ENCODE measurements around the gene FARP1. TPM values are rescaled to one million over a fixed set of nuclear protein-coding genes. Genes with fewer than 3 reads are reported as not detected.

Gene FARP1
- polyA plus RNA-seq, 1 of the 3 experiments (the other 2 are of a cell fraction): 12.0 TPM

GRCh38 chr13:98272549-98272948 lies 129.7 kb downstream of the FARP1 start:
- WGBS (ENCODE audit: low lambda C conversion rate): 100% methylated on average over 1 of the region's 1 CpG
- CTCF ChIA-PET: interaction anchor here (0.5 kb wide), 1 partner anchor 11 kb away, joined by 3 read pairs; no protein-coding TSS in a partner anchor

GRCh38 chr13:98273067-98273823 lies 130.4 kb downstream of the FARP1 start:
- Histone ChIP-seq H4K20me1 (ENCODE audit: insufficient read depth) (no peaks in the 10 kb centered on the region; the same call in 1 of the 2 replicates), H3K4me2 (no peak overlapping the region), H3K4me1 (ENCODE audit: control insufficient read depth in 1 of 2, insufficient read depth in 2 of 2, low read depth in 1 of 2, low read length in 1 of 2) (peaks cover 8 to 24% of the 10 kb centered on the region in 2 experiments; a peak in 3 of 4 replicates), H3K4me3 (ENCODE audit: low read depth in 2 of 2, low read length in 1 of 2) (no peak overlapping the region), H3K27ac (ENCODE audit: low read depth in 2 of 2, low read length in 1 of 2) (no peak overlapping the region), H3K9ac (no peak overlapping the region), H3K9me2 (no peaks in the 10 kb centered on the region), H3F3A (replicated peaks; ENCODE audit: insufficient read depth) (peaks cover 3% of the 10 kb centered on the region), H3K36me3 (replicated peaks in 1 of 2; ENCODE audit: control insufficient read depth in 1 of 2, insufficient read depth in 2 of 2, low read length in 1 of 2) (no peaks in the 10 kb centered on the region), H3K9me3 (no peaks in the 10 kb centered on the region), H3K79me2 (ENCODE audit: insufficient read depth) (peaks cover 17% of the 10 kb centered on the region), H2AFZ (ENCODE audit: low read depth) (no peak overlapping the region), H3K27me3 (ENCODE audit: insufficient read depth) (no peaks in the 10 kb centered on the region)
- no peak for DNase-seq
- ChIA-PET CTCF (no interaction called here), POLR2A (no interaction called here)
- whole genome bisulfite sequencing (ENCODE audit: low lambda C conversion rate): 90% methylated on average over 9 of the region's 9 CpGs
- TF ChIP-seq, protein P1, sequence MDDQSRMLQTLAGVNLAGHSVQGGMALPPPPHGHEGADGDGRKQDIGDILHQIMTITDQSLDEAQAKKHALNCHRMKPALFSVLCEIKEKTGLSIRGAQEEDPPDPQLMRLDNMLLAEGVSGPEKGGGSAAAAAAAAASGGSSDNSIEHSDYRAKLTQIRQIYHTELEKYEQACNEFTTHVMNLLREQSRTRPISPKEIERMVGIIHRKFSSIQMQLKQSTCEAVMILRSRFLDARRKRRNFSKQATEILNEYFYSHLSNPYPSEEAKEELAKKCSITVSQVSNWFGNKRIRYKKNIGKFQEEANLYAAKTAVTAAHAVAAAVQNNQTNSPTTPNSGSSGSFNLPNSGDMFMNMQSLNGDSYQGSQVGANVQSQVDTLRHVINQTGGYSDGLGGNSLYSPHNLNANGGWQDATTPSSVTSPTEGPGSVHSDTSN (IDR thresholded peaks at IDR 0.05): no peak
- TF ChIP-seq SIN3A (IDR thresholded peaks at IDR 0.05; ENCODE audit: borderline replicate concordance, low read depth, low read length) (no peak), FOSL2 (IDR thresholded peaks at IDR 0.05; ENCODE audit: borderline replicate concordance, low read depth) (no peak), ZBTB33 (IDR thresholded peaks at IDR 0.05; ENCODE audit: borderline replicate concordance, low read depth) (no peak), MEF2A (IDR thresholded peaks at IDR 0.05; ENCODE audit: borderline replicate concordance, low read depth) (no peak), NRF1 (IDR thresholded peaks at IDR 0.05; ENCODE audit: low read depth, low read length) (no peak), TAF1 (IDR thresholded peaks at IDR 0.05; ENCODE audit: borderline replicate concordance, low read depth, low read length) (no peak), POLR2AphosphoS5 (IDR thresholded peaks at IDR 0.05; ENCODE audit: low read depth, low read length) (no peak), YY1 (IDR thresholded peaks at IDR 0.05; ENCODE audit: low read depth) (no peak), TCF12 (IDR thresholded peaks at IDR 0.05) (no peak)
- TF ChIP-seq, protein P2, sequence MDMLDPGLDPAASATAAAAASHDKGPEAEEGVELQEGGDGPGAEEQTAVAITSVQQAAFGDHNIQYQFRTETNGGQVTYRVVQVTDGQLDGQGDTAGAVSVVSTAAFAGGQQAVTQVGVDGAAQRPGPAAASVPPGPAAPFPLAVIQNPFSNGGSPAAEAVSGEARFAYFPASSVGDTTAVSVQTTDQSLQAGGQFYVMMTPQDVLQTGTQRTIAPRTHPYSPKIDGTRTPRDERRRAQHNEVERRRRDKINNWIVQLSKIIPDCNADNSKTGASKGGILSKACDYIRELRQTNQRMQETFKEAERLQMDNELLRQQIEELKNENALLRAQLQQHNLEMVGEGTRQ (IDR thresholded peaks at IDR 0.05; ENCODE audit: borderline replicate concordance, low read depth, low read length): no peak

More at GRCh38 chr13:98272549-98272948, 129.7 kb downstream of the FARP1 start:
- H4K20me1 ChIP-seq (ENCODE audit: insufficient read depth): no peaks in the 10 kb centered on the region; the same call in 1 of the 2 replicates
- no peaks in the 10 kb centered on the region for H3K9me3 ChIP-seq
- H3K79me2 ChIP-seq (ENCODE audit: insufficient read depth): peaks cover 17% of the 10 kb centered on the region
- DNase-seq: no peak
- H3K27me3 ChIP-seq (ENCODE audit: insufficient read depth): no peaks in the 10 kb centered on the region
- no peak overlapping the region for H2AFZ ChIP-seq (ENCODE audit: low read depth)
- no peak overlapping the region for H3K4me2 ChIP-seq
- H3K9ac ChIP-seq: no peak overlapping the region
- no peaks in the 10 kb centered on the region for H3K36me3 ChIP-seq (replicated peaks in 1 of 2; ENCODE audit: control insufficient read depth in 1 of 2, insufficient read depth in 2 of 2, low read length in 1 of 2)
- no peak overlapping the region for H3K4me3 ChIP-seq (ENCODE audit: low read depth in 2 of 2, low read length in 1 of 2)
- POLR2A ChIA-PET: no interaction called here
- H3F3A ChIP-seq (replicated peaks; ENCODE audit: insufficient read depth): peaks cover 3% of the 10 kb centered on the region
- H3K27ac ChIP-seq (ENCODE audit: low read depth in 2 of 2, low read length in 1 of 2): no peak overlapping the region
- TF ChIP-seq TAF1 (IDR thresholded peaks at IDR 0.05; ENCODE audit: borderline replicate concordance, low read depth, low read length): no peak
- TF ChIP-seq, protein P2 (IDR thresholded peaks at IDR 0.05; ENCODE audit: borderline replicate concordance, low read depth, low read length): no peak
- TF ChIP-seq EZH2phosphoT487 (IDR thresholded peaks at IDR 0.05; ENCODE audit: borderline replicate concordance, low read depth): no peak
- TF ChIP-seq EP300 (IDR thresholded peaks at IDR 0.05; ENCODE audit: borderline replicate concordance in 1 of 2, low read depth in 1 of 2, low read length in 1 of 2): no peak
- TF ChIP-seq ZBTB33 (IDR thresholded peaks at IDR 0.05; ENCODE audit: borderline replicate concordance, low read depth): no peak
- TF ChIP-seq RFX5 (IDR thresholded peaks at IDR 0.05; ENCODE audit: low read length): no peak
- no peak for TF ChIP-seq SIN3A (IDR thresholded peaks at IDR 0.05; ENCODE audit: borderline replicate concordance, low read depth, low read length)
- TF ChIP-seq GATA2 (CRISPR knock-in tag; IDR thresholded peaks at IDR 0.05): no peak
- TF ChIP-seq FOSL2 (IDR thresholded peaks at IDR 0.05; ENCODE audit: borderline replicate concordance, low read depth): no peak
- H3K9me2 ChIP-seq: no peaks in the 10 kb centered on the region
- H3K4me1 ChIP-seq (ENCODE audit: control insufficient read depth in 1 of 2, insufficient read depth in 2 of 2, low read depth in 1 of 2, low read length in 1 of 2): peaks cover 8 to 24% of the 10 kb centered on the region in 2 experiments; a peak in 3 of 4 replicates
